ENCODE measurements around the gene NOSTRIN. TPM values are rescaled to one million over a fixed set of nuclear protein-coding genes. Genes with fewer than 3 reads are reported as not detected.

The NOSTRIN gene
- total and polyA plus RNA-seq, 2 donors (not counting 3 experiments of a cell fraction or from before 2014, with no cell fraction given) = 0.03 to 0.75 TPM

GRCh38 chr2:168849610-168850009 lies 47.2 kb downstream of the NOSTRIN start:
- intact Hi-C loops (cut with micrococcal nuclease) = no loop called here
- DNase-seq (ENCODE audit: low read depth, low spot score) (peak; percentile 15), FAIRE-seq (no peak)
- Histone ChIP-seq H3K36me3 (ENCODE audit: control insufficient read depth in 2 of 2, extremely low read depth in 1 of 2, insufficient read depth in 2 of 2, low read length in 2 of 2) (no peaks in the 10 kb centered on the region), H3K9me1 (replicated peaks; ENCODE audit: control insufficient read depth, extremely low read depth, insufficient read depth, low read length) (no peaks in the 10 kb centered on the region), H4K20me1 (replicated peaks; ENCODE audit: control insufficient read depth, extremely low read depth, insufficient read depth, low read length) (no peaks in the 10 kb centered on the region), H3K79me2 (ENCODE audit: control insufficient read depth, insufficient read depth, low read length) (no peaks in the 10 kb centered on the region), H3K4me1 (ENCODE audit: control insufficient read depth, extremely low read depth, insufficient read depth, low read length) (peaks cover 2% of the 10 kb centered on the region), H3K4me2 (ENCODE audit: insufficient read depth, low read length) (no peak overlapping the region), H2AFZ (ENCODE audit: low read depth, low read length) (no peak overlapping the region), H3K9me3 (replicated peaks; ENCODE audit: control insufficient read depth, insufficient read depth, low read length) (no peaks in the 10 kb centered on the region), H3K27ac (ENCODE audit: insufficient read depth, low read depth, low read length) (no peak overlapping the region), H3K27me3 (ENCODE audit: control insufficient read depth in 2 of 2, insufficient read depth in 2 of 2, low read length in 2 of 2) (no peaks in the 10 kb centered on the region), H3K9ac (replicated peaks; ENCODE audit: extremely low read depth, insufficient read depth, low read length) (no peak overlapping the region), H3K4me3 (replicated peaks in 1 of 3; ENCODE audit: insufficient read depth in 1 of 3, low read depth in 1 of 3, low read length in 3 of 3) (no peak overlapping the region)
- ChIA-PET POLR2A (no interaction called here), CTCF (no interaction called here)
- dilution Hi-C loops (cut with MboI; ENCODE audit: extremely low pct_ligation_motif_present, low sequenced_read_pairs) = no loop called here
- no TSS peak for BruUV-seq (replicated peaks)
- TF ChIP-seq CTCF (IDR thresholded peaks at IDR 0.05; ENCODE audit: extremely low read depth in 1 of 2, insufficient read depth in 1 of 2, low read depth in 1 of 2, low read length in 2 of 2) = peak in 1 of 2 donors; percentile 19
- TF ChIP-seq POLR2A (IDR thresholded peaks at IDR 0.05; ENCODE audit: low read depth, low read length) = no peak

- ChIA-PET CTCF (no interaction called here), POLR2A (no interaction called here)
- intact Hi-C loops (cut with micrococcal nuclease) = loop anchor here (1.0 kb wide), 1 partner anchor 39 kb away; the partner anchor contains the start of gene SPC25
Measured at GRCh38 chr2:168850846-168851245, 48.4 kb downstream of the NOSTRIN start.

More at GRCh38 chr2:168850846-168851245, 48.4 kb downstream of the NOSTRIN start:
- Histone ChIP-seq H3K9me3 (replicated peaks; ENCODE audit: control insufficient read depth, insufficient read depth, low read length) (no peaks in the 10 kb centered on the region), H3K4me3 (replicated peaks in 1 of 3; ENCODE audit: insufficient read depth in 1 of 3, low read depth in 1 of 3, low read length in 3 of 3) (no peak overlapping the region), H3K27me3 (ENCODE audit: control insufficient read depth in 2 of 2, insufficient read depth in 2 of 2, low read length in 2 of 2) (no peaks in the 10 kb centered on the region), H3K27ac (ENCODE audit: insufficient read depth, low read depth, low read length) (no peak overlapping the region), H3K9me1 (replicated peaks; ENCODE audit: control insufficient read depth, extremely low read depth, insufficient read depth, low read length) (no peaks in the 10 kb centered on the region), H3K9ac (replicated peaks; ENCODE audit: extremely low read depth, insufficient read depth, low read length) (no peak overlapping the region), H4K20me1 (replicated peaks; ENCODE audit: control insufficient read depth, extremely low read depth, insufficient read depth, low read length) (no peaks in the 10 kb centered on the region), H3K4me1 (ENCODE audit: control insufficient read depth, extremely low read depth, insufficient read depth, low read length) (peaks cover 2% of the 10 kb centered on the region), H3K79me2 (ENCODE audit: control insufficient read depth, insufficient read depth, low read length) (no peaks in the 10 kb centered on the region), H3K36me3 (ENCODE audit: control insufficient read depth in 2 of 2, extremely low read depth in 1 of 2, insufficient read depth in 2 of 2, low read length in 2 of 2) (no peaks in the 10 kb centered on the region), H3K4me2 (ENCODE audit: insufficient read depth, low read length) (no peak overlapping the region), H2AFZ (ENCODE audit: low read depth, low read length) (no peak overlapping the region)
- BruUV-seq (replicated peaks) = no TSS peak
- dilution Hi-C loops (cut with MboI; ENCODE audit: extremely low pct_ligation_motif_present, low sequenced_read_pairs) = no loop called here
- TF ChIP-seq JUN (IDR thresholded peaks at IDR 0.05; ENCODE audit: borderline replicate concordance, insufficient read depth, insufficient read length, low read depth) = no peak
- no peak for TF ChIP-seq POLR2A (IDR thresholded peaks at IDR 0.05; ENCODE audit: low read depth, low read length)
- no peak for TF ChIP-seq POLR2AphosphoS5 (IDR thresholded peaks at IDR 0.05; ENCODE audit: insufficient read depth, low read depth, low read length)
- no peak for TF ChIP-seq MYC (IDR thresholded peaks at IDR 0.05; ENCODE audit: low read depth, low read length)
- no peak for TF ChIP-seq MAX (IDR thresholded peaks at IDR 0.05; ENCODE audit: insufficient read depth, insufficient read length)
- no peak for TF ChIP-seq GATA2 (IDR thresholded peaks at IDR 0.05; ENCODE audit: insufficient read depth, insufficient read length, low read depth, low read length)
- TF ChIP-seq EZH2 (IDR thresholded peaks at IDR 0.05; ENCODE audit: borderline replicate concordance, low read depth, low read length, severe bottlenecking) = no peak
- TF ChIP-seq FOS (IDR thresholded peaks at IDR 0.05; ENCODE audit: borderline replicate concordance, insufficient read depth, low read length) = no peak
- TF ChIP-seq CTCF (IDR thresholded peaks at IDR 0.05; ENCODE audit: extremely low read depth in 1 of 2, insufficient read depth in 1 of 2, low read depth in 1 of 2, low read length in 2 of 2) = no peak
- DNase-seq (ENCODE audit: low read depth, low spot score) = no peak
- no peak for FAIRE-seq
